HepG2 (cell line): ENCODE measurements around the gene GPX1. TPM values are rescaled to one million over a fixed set of nuclear protein-coding genes. Genes with fewer than 3 reads are reported as not detected.

Experiments used
- AKAP8 ChIP-seq: sonication (generic); formaldehyde crosslinking; IDR thresholded peaks from 2 replicates; pipeline ENCODE4 v1.5.1; 2020; ENCODE audit warnings: mild to moderate bottlenecking, missing genetic modification reagents
- EP300 ChIP-seq, 3 experiments: sonication (generic) in 1 of 3; formaldehyde crosslinking in 1 of 3; IDR thresholded peaks; 2 replicates each; pipeline versions ENCODE4 v1.5.1 to v1.6.1; 2011 to 2020; ENCODE audit warnings: low read depth in 2 of 3, low read length in 2 of 3, borderline replicate concordance in 1 of 3, improper control_type of control experiment in 1 of 3, mild to moderate bottlenecking in 1 of 3, missing genetic modification reagents in 1 of 3, moderate library complexity in 1 of 3
- GATAD2A ChIP-seq: IDR thresholded peaks from 2 replicates; pipeline ENCODE4 v1.6.1; 2016
- MEF2D ChIP-seq: sonication (generic); formaldehyde crosslinking; IDR thresholded peaks from 2 replicates; pipeline ENCODE4 v1.5.1; 2020; ENCODE audit warnings: mild to moderate bottlenecking, missing genetic modification reagents
- MTA3 ChIP-seq: sonication (generic); formaldehyde crosslinking; IDR thresholded peaks from 2 replicates; pipeline ENCODE4 v1.4.0; 2020; ENCODE audit warnings: missing genetic modification reagents
- NFYB ChIP-seq: sonication (generic); formaldehyde crosslinking; IDR thresholded peaks from 2 replicates; pipeline ENCODE4 v1.4.0; 2020; ENCODE audit warnings: missing genetic modification reagents
- NR2C2 ChIP-seq: sonication (generic); formaldehyde crosslinking; IDR thresholded peaks from 2 replicates; pipeline ENCODE4 v1.4.0; 2020; ENCODE audit warnings: missing genetic modification reagents, mild to moderate bottlenecking, moderate library complexity, borderline replicate concordance
- NR2F6 ChIP-seq, 2 experiments: IDR thresholded peaks; 2 replicates each; pipeline ENCODE4 v1.6.1; 2016; ENCODE audit warnings: antibody characterized with exemption in 1 of 2, mild to moderate bottlenecking in 1 of 2
- RFXANK ChIP-seq: IDR thresholded peaks from 2 replicates; pipeline ENCODE4 v1.6.1; 2016
- SIX1 ChIP-seq: sonication (generic); formaldehyde crosslinking; IDR thresholded peaks from 2 replicates; pipeline ENCODE4 v1.4.0; 2020; ENCODE audit warnings: missing genetic modification reagents, borderline replicate concordance
- TCF12 ChIP-seq, 2 experiments: fragments of 450-650 bp in 1 of 2; sonication (generic) in 1 of 2; formaldehyde crosslinking in 1 of 2; IDR thresholded peaks; 2 replicates each; pipeline versions ENCODE4 v1.6.1 to v1.8.0; 2017 to 2022; ENCODE audit warnings: antibody characterized with exemption in 1 of 2, mild to moderate bottlenecking in 1 of 2, missing genetic modification reagents in 1 of 2, moderate library complexity in 1 of 2
- TOE1 ChIP-seq: sonication (generic); formaldehyde crosslinking; IDR thresholded peaks from 2 replicates; pipeline ENCODE4 v1.4.0; 2020; ENCODE audit warnings: mild to moderate bottlenecking, missing genetic modification reagents
- ZMYM2 ChIP-seq: sonication (generic); formaldehyde crosslinking; IDR thresholded peaks from 2 replicates; pipeline ENCODE4 v1.8.0; 2022; ENCODE audit warnings: mild to moderate bottlenecking, missing genetic modification reagents
- ZNF263 ChIP-seq: sonication (generic); formaldehyde crosslinking; IDR thresholded peaks from 2 replicates; pipeline ENCODE4 v1.4.0; 2020; ENCODE audit warnings: missing genetic modification reagents
- ZNF496 ChIP-seq: sonication (generic); formaldehyde crosslinking; IDR thresholded peaks from 2 replicates; pipeline ENCODE4 v1.8.1; 2023; ENCODE audit warnings: mild to moderate bottlenecking, moderate library complexity, missing genetic modification reagents; ENCODE audit not compliant: insufficient replicate concordance
- ZNF501 ChIP-seq: sonication (generic); formaldehyde crosslinking; IDR thresholded peaks from 2 replicates; pipeline ENCODE4 v1.5.1; 2020; ENCODE audit warnings: mild to moderate bottlenecking, moderate library complexity, missing genetic modification reagents
- ZNF546 ChIP-seq: sonication (generic); formaldehyde crosslinking; conservative IDR thresholded peaks from 2 replicates; pipeline ENCODE4 v1.8.1; 2023; ENCODE audit warnings: mild to moderate bottlenecking, missing genetic modification reagents
- ZNF550 ChIP-seq: sonication (generic); formaldehyde crosslinking; IDR thresholded peaks from 2 replicates; pipeline ENCODE4 v1.4.0; 2020; ENCODE audit warnings: mild to moderate bottlenecking, missing genetic modification reagents, borderline replicate concordance
- ZNF552 ChIP-seq: sonication (generic); formaldehyde crosslinking; IDR thresholded peaks from 2 replicates; pipeline ENCODE4 v1.9.0; 2022; ENCODE audit warnings: missing genetic modification reagents, mild to moderate bottlenecking, borderline replicate concordance
- ZNF75D ChIP-seq: sonication (generic); formaldehyde crosslinking; IDR thresholded peaks from 2 replicates; pipeline ENCODE4 v1.8.1; 2023; ENCODE audit warnings: missing genetic modification reagents, mild to moderate bottlenecking, borderline replicate concordance
- ZNF850 ChIP-seq: sonication (generic); formaldehyde crosslinking; conservative IDR thresholded peaks from 2 replicates; pipeline ENCODE4 v1.9.0; 2021; ENCODE audit warnings: mild to moderate bottlenecking, missing genetic modification reagents
- ZNF878 ChIP-seq: sonication (generic); formaldehyde crosslinking; IDR thresholded peaks from 2 replicates; pipeline ENCODE4 v1.8.1; 2023; ENCODE audit warnings: mild to moderate bottlenecking, missing genetic modification reagents, moderate library complexity
- polyA plus RNA-seq, 8 experiments: library from polyadenylated mRNA; depleted of rRNA in 3 of 8; stranded (reverse) in 7 of 8; unstranded in 1 of 8; fragments of >200 nt; fragmentation: Illumina TruSeq in 4 of 8; extraction: Trizol in 4 of 8; gene quantifications; 2 replicates each; pipeline versions ENCODE4 v1.2.1 to v1.2.3, GENCODE V29; 2011 to 2016; ENCODE audit warnings: low read depth in 4 of 8, missing spikeins in 1 of 8, mixed read lengths in 1 of 8; ENCODE audit not compliant: insufficient read depth in 1 of 8
- total RNA-seq, 5 experiments: library from RNA; depleted of rRNA; stranded (reverse); fragments of >200 nt; fragmentation: Illumina TruSeq; extraction: Trizol; gene quantifications; 2 replicates each; pipeline ENCODE4 v1.2.3, GENCODE V29; 2016; ENCODE audit warnings: low read depth in 1 of 5
- TF ChIP-seq, protein P1 (sequence below): sonication (generic); formaldehyde crosslinking; IDR thresholded peaks from 2 replicates; pipeline ENCODE4 v1.4.0; 2020; ENCODE audit warnings: missing genetic modification reagents
- TF ChIP-seq, protein P2 (sequence below): sonication (generic); formaldehyde crosslinking; IDR thresholded peaks from 2 replicates; pipeline ENCODE4 v1.9.0; 2021; ENCODE audit warnings: missing genetic modification reagents, borderline replicate concordance
- TF ChIP-seq, protein P3 (sequence below): sonication (generic); formaldehyde crosslinking; conservative IDR thresholded peaks from 2 replicates; pipeline ENCODE4 v1.5.0; 2020; ENCODE audit warnings: missing genetic modification reagents

Gene GPX1
- total and polyA plus RNA-seq, 2 of the 13 experiments (the other 11 are each of a cell fraction or from before 2014, with no cell fraction given): 149 to 168 TPM

DNA sequence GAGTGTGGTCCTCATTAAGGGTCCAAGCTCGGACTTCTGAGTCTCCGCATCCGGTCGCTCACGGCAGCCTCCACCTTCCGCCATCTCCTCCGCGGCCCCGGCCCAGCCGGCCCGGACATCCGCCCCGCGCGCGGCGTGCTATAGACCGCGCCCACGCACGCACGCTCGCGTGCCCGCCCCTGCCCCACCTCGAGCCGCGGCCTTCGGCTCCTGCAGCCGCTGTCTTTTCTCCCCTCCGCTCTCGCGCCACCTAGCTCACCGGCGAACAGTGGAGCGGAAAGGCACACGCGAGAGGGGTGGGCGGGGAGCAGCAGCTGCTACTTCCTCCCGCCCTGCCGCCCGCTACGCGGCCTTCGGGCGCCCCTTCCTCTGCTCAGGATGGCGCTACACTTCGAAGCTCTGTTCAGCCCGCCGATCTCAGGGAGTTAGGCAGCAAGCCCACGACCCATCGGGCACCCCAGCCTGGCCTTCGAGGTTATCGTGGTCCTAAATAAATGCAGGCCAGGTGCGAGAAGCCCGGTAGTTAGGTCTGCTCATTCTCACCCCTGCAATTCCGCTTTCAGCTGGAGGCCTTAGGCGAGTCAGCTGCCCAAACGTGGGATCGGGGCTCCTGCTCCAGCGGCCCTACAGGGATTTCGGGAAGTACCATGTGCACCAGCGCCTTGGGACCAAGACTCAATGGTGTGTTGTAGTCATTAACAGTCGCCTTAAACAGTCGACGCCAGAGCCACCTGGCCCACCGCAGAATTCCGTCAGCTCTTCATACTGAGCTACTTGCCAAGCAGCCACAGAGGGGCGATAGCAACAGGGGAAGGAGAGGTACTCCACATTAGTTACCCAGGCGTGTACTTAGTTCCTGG lies 18.0 kb downstream of the GPX1 start, which contains the start of gene USP4 (continued):
- 0 out of 2 replicates have a peak, but pooled peaks have one; percentile 65 for TF ChIP-seq ZNF850
- TF ChIP-seq ZNF75D: peak; percentile 94; the same call in 1 of the 2 replicates
- TF ChIP-seq MTA3: no peak
- TF ChIP-seq, protein P1, sequence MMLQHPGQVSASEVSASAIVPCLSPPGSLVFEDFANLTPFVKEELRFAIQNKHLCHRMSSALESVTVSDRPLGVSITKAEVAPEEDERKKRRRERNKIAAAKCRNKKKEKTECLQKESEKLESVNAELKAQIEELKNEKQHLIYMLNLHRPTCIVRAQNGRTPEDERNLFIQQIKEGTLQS (CRISPR knock-in tag): peak; percentile 40
- TF ChIP-seq NR2C2: peak; percentile 86
- TF ChIP-seq ZNF878 (CRISPR knock-in tag): peak; percentile 92
- TF ChIP-seq ZNF496 (CRISPR knock-in tag): no peak
- TF ChIP-seq ZNF546 (CRISPR knock-in tag): peak; percentile 96
- TF ChIP-seq TCF12 (IDR thresholded peaks at IDR 0.05): no peak
- TF ChIP-seq TCF12 (CRISPR knock-in tag; IDR thresholded peaks at IDR 0.05): peak; percentile 84; the same call in 1 of the 2 replicates
- TF ChIP-seq GATAD2A (CRISPR knock-in tag): peak; percentile 90
- no peak; the same call in 1 of the 2 replicates for TF ChIP-seq TOE1 (CRISPR knock-in tag)
- no peak for TF ChIP-seq RFXANK (CRISPR knock-in tag)
- peak; percentile 76 for TF ChIP-seq MEF2D (CRISPR knock-in tag)
- TF ChIP-seq NR2F6 (IDR thresholded peaks at IDR 0.05): no peak
- TF ChIP-seq NR2F6 (CRISPR knock-in tag; IDR thresholded peaks at IDR 0.05): peak; percentile 76
- TF ChIP-seq EP300 (IDR thresholded peaks at IDR 0.05; ENCODE audit: low read depth in 2 of 2, low read length in 2 of 2): peak in 1 of 2 experiments; percentile 16; a peak in 1 of 4 replicates
- peak; percentile 68 for TF ChIP-seq EP300 (CRISPR knock-in tag; IDR thresholded peaks at IDR 0.05; ENCODE audit: borderline replicate concordance)
- TF ChIP-seq, protein P2, sequence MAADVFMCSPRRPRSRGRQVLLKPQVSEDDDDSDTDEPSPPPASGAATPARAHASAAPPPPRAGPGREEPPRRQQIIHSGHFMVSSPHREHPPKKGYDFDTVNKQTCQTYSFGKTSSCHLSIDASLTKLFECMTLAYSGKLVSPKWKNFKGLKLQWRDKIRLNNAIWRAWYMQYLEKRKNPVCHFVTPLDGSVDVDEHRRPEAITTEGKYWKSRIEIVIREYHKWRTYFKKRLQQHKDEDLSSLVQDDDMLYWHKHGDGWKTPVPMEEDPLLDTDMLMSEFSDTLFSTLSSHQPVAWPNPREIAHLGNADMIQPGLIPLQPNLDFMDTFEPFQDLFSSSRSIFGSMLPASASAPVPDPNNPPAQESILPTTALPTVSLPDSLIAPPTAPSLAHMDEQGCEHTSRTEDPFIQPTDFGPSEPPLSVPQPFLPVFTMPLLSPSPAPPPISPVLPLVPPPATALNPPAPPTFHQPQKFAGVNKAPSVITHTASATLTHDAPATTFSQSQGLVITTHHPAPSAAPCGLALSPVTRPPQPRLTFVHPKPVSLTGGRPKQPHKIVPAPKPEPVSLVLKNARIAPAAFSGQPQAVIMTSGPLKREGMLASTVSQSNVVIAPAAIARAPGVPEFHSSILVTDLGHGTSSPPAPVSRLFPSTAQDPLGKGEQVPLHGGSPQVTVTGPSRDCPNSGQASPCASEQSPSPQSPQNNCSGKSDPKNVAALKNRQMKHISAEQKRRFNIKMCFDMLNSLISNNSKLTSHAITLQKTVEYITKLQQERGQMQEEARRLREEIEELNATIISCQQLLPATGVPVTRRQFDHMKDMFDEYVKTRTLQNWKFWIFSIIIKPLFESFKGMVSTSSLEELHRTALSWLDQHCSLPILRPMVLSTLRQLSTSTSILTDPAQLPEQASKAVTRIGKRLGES (CRISPR knock-in tag): 0 out of 2 replicates have a peak, but pooled peaks have one; percentile 20
- TF ChIP-seq ZNF263 (CRISPR knock-in tag): no peak
- peak; percentile 96 for TF ChIP-seq ZNF552 (CRISPR knock-in tag)
- peak; percentile 86; the same call in 1 of the 2 replicates for TF ChIP-seq AKAP8 (CRISPR knock-in tag)
- TF ChIP-seq ZNF501 (CRISPR knock-in tag): peak; percentile 98
- TF ChIP-seq ZNF550 (CRISPR knock-in tag): no peak
- TF ChIP-seq, protein P3, sequence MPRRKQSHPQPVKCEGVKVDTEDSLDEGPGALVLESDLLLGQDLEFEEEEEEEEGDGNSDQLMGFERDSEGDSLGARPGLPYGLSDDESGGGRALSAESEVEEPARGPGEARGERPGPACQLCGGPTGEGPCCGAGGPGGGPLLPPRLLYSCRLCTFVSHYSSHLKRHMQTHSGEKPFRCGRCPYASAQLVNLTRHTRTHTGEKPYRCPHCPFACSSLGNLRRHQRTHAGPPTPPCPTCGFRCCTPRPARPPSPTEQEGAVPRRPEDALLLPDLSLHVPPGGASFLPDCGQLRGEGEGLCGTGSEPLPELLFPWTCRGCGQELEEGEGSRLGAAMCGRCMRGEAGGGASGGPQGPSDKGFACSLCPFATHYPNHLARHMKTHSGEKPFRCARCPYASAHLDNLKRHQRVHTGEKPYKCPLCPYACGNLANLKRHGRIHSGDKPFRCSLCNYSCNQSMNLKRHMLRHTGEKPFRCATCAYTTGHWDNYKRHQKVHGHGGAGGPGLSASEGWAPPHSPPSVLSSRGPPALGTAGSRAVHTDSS (CRISPR knock-in tag): no peak
- TF ChIP-seq ZMYM2 (CRISPR knock-in tag): peak; percentile 69; the same call in 1 of the 2 replicates
- no peak for TF ChIP-seq SIX1 (CRISPR knock-in tag)
- TF ChIP-seq NFYB: no peak; the same call in 1 of the 2 replicates
